CD4-positive, alpha-beta T cell treated with Interleukin-1 beta for 1 hour (primary cell): ENCODE data around the gene HLA-B.

Experiments
- DNase-seq, 2 donors: peaks; one replicate each; pipeline ENCODE4 v3.0.0-alpha.2; 2020 to 2022

HLA-B gene

GRCh38 chr6:31381666-31382065, 24.7 kb upstream of the HLA-B start:
- no peak for DNase-seq

- DNase-seq: no peak
Observed at GRCh38 chr6:31379850-31380249, 22.9 kb upstream of the HLA-B start.

GRCh38 chr6:31378721-31379103, 21.7 kb upstream of the HLA-B start:
- no peak for DNase-seq

- DNase-seq: no peak
Observed at GRCh38 chr6:31378062-31378720, 21.2 kb upstream of the HLA-B start.

GRCh38 chr6:31377029-31377428, 20.1 kb upstream of the HLA-B start:
- DNase-seq: no peak

- DNase-seq: no peak
Observed at GRCh38 chr6:31375699-31376098, 18.7 kb upstream of the HLA-B start.

- peak in 1 of 2 donors; percentile 54 for DNase-seq
Observed at GRCh38 chr6:31374118-31374517, 17.1 kb upstream of the HLA-B start.

- DNase-seq: no peak
Observed at GRCh38 chr6:31368461-31368860, 11.5 kb upstream of the HLA-B start.

GRCh38 chr6:31366693-31367470, 9.9 kb upstream of the HLA-B start:
- DNase-seq: peak; percentile 86 to 88

- no peak for DNase-seq
Observed at GRCh38 chr6:31365864-31366263, 8.9 kb upstream of the HLA-B start.

GRCh38 chr6:31363811-31364210, 6.8 kb upstream of the HLA-B start:
- no peak for DNase-seq

GRCh38 chr6:31362751-31363150, 5.8 kb upstream of the HLA-B start:
- no peak for DNase-seq

- no peak for DNase-seq
Observed at GRCh38 chr6:31359581-31359980, 2.6 kb upstream of the HLA-B start.

- DNase-seq: no peak
Observed at GRCh38 chr6:31358302-31358701, 1.3 kb upstream of the HLA-B start.

GRCh38 chr6:31357886-31358285, 907 bp upstream of the HLA-B start:
- no peak for DNase-seq

- DNase-seq: peak; percentile 50 to 60
Observed at GRCh38 chr6:31356216-31356945, 598 bp downstream of the HLA-B start.

- peak; percentile 16 to 31 for DNase-seq
Observed at GRCh38 chr6:31355583-31355948, 1.4 kb downstream of the HLA-B start.

GRCh38 chr6:31354864-31355582, 2.0 kb downstream of the HLA-B start:
- peak; percentile 13 to 43 for DNase-seq

- peak; percentile 25 to 40 for DNase-seq
Observed at GRCh38 chr6:31354158-31354863, 2.7 kb downstream of the HLA-B start.

- DNase-seq: no peak
Observed at GRCh38 chr6:31353384-31353945, 3.5 kb downstream of the HLA-B start.

GRCh38 chr6:31352683-31353383, 4.1 kb downstream of the HLA-B start:
- DNase-seq: peak; percentile 47 to 61

GRCh38 chr6:31352310-31352682, 4.7 kb downstream of the HLA-B start:
- peak; percentile 34 to 55 for DNase-seq
